Psoas muscle (tissue), 8 donors: ENCODE measurements around the gene CPE. TPM values are rescaled to one million over a fixed set of nuclear protein-coding genes. Genes with fewer than 3 reads are reported as not detected.

Source experiments
- ATAC-seq, 4 donors: fragments of 200-7000 bp; cut with Tn5 transposase; one replicate each; pipeline ENCODE4 v1.9.1; 2020; ENCODE audit warnings: moderate library complexity in 3 of 4, mild to moderate bottlenecking in 2 of 4
- DNase-seq, 2 donors: peaks; one replicate each; pipeline ENCODE4 v3.0.0-alpha.2; 2020
- H3K27ac ChIP-seq: fragments of 200-600 bp; one replicate; pipeline ENCODE4 v1.8.0; 2022
- H3K27me3 ChIP-seq, 3 donors: fragments of 200-600 bp in 1 of 3; one replicate each; pipeline versions ENCODE4 v1.6.1 to v1.8.0; 2013 to 2022; ENCODE audit warnings: low read length in 2 of 3, mild to moderate bottlenecking in 2 of 3, moderate library complexity in 1 of 3; ENCODE audit not compliant: insufficient read depth in 3 of 3
- H3K36me3 ChIP-seq, 2 donors: fragments of 200-600 bp in 1 of 2; one replicate each; pipeline versions ENCODE4 v1.6.1 to v1.8.0; 2013 to 2022; ENCODE audit warnings: low read depth in 1 of 2, mild to moderate bottlenecking in 1 of 2, moderate library complexity in 1 of 2; ENCODE audit not compliant: insufficient read depth in 1 of 2
- H3K4me1 ChIP-seq: fragments of 200-600 bp; one replicate; pipeline ENCODE4 v1.8.0; 2022
- H3K4me3 ChIP-seq: fragments of 200-600 bp; one replicate; pipeline ENCODE4 v1.8.0; 2022; ENCODE audit warnings: mild to moderate bottlenecking
- H3K9me3 ChIP-seq: fragments of 200-600 bp; one replicate; pipeline ENCODE4 v1.8.0; 2022
- WGBS, 3 donors: extraction: QIAGEN DNeasy Blood & Tissue Kit; methylation state at CpG; one replicate each; pipeline versions ENCODE4 v1.1.6 to v1.1.7; 2013; 5-methylcytosine and 5-hydroxymethylcytosine counted together
- intact Hi-C, 2 donors: fragments of 100-400 bp; cut with DNase I; formaldehyde crosslinking; loops; one replicate each; pipeline versions ENCODE4 v1.11.0 to v1.14.2; 2022
- polyA plus RNA-seq, 3 donors: library from polyadenylated mRNA; stranded (reverse); fragments of 200-250 nt; gene quantifications; one replicate each; pipeline ENCODE4 v1.2.3, GENCODE V29; 2013
- total RNA-seq, 4 donors: library from RNA; stranded (reverse); fragmentation: NEBNext Ultra II Directional in 2 of 4; extraction: Animal tissue kit (Norgen Biotek cat#: 25700) in 2 of 4; gene quantifications; one replicate each; pipeline versions ENCODE4 v1.2.1 to v1.2.4, GENCODE V29; 2021 to 2023
- TF ChIP-seq, protein P1 (sequence below): fragments of 200-600 bp; IDR thresholded peaks from one replicate; pipeline ENCODE4 v1.8.0; 2022; ENCODE audit warnings: antibody characterized with exemption
- donor health status: healthy with polysubstance abuse.
- donor health status: DM: no; HTN: no; CAD: no; lungs with moderate emphysema.
- donor health status: Bipolar disorder and iron deficiency.
- donor health status: healthy.
- donor health status: DM: yes; HTN: yes; CAD: no.
- donor health status: DM: no; HTN: no; CAD: no.
- donor health status: DM: no; HTN: no; CAD: no.
- donor health status: DM: yes; HTN: yes; CAD: no.

Gene CPE
- total and polyA plus RNA-seq, 7 donors: 9.4 to 34.8 (median 12.2) TPM

DNA sequence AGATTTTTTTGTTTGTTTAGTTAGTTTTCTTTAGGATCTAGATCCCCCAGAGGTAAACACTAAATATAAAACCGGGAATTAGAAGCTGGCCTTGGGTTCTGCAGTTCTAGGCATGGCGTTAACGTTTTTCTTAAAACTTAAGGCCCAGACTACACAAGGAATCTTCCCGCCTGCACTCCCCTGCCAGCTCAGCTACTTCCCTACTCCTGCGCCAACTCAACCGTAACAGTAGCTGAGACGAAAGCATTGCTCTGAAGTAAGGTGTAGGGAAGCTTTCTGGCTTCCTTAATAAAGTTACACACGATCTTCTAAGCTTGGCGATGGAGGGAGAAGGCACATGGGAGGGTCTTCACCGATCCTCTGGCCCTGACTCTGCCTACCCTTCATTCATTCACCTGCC lies 37.1 kb downstream of the CPE start:
- intact Hi-C loops: no loop called here

DNA sequence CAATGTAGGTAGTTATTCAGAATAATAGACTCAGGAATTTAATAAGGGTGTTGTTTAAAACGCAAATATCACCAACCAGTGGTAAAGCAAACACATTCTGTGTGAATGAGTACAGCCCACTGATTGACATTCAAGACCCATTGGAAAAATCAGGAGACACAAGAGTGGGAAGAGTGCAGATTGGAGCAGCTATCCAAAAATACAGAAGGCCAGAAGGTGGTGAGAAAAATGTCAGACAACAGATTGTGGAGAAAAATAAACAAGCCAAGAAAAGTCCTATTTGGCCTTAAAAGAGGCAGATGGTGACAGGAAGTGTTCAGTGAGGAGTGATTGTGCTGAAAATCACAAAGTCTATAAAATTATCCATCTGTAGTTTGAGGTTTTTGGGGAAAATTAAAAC lies 39.3 kb downstream of the CPE start:
- H3K36me3 ChIP-seq: no peaks in the 10 kb centered on the region
- TF ChIP-seq, protein P1, sequence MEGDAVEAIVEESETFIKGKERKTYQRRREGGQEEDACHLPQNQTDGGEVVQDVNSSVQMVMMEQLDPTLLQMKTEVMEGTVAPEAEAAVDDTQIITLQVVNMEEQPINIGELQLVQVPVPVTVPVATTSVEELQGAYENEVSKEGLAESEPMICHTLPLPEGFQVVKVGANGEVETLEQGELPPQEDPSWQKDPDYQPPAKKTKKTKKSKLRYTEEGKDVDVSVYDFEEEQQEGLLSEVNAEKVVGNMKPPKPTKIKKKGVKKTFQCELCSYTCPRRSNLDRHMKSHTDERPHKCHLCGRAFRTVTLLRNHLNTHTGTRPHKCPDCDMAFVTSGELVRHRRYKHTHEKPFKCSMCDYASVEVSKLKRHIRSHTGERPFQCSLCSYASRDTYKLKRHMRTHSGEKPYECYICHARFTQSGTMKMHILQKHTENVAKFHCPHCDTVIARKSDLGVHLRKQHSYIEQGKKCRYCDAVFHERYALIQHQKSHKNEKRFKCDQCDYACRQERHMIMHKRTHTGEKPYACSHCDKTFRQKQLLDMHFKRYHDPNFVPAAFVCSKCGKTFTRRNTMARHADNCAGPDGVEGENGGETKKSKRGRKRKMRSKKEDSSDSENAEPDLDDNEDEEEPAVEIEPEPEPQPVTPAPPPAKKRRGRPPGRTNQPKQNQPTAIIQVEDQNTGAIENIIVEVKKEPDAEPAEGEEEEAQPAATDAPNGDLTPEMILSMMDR: no peak
- no peak overlapping the region for H3K27ac ChIP-seq
- WGBS, 3 donors: 61 to 72% (median 65%) methylated on average over 1 of the region's 1 CpG
- no peaks in the 10 kb centered on the region for H3K4me1 ChIP-seq
- H3K4me3 ChIP-seq: no peak overlapping the region
- intact Hi-C loops: no loop called here
- ATAC-seq (no peak), DNase-seq (no peak)
- H3K9me3 ChIP-seq: no peaks in the 10 kb centered on the region
- no peaks in the 10 kb centered on the region for H3K27me3 ChIP-seq

More for the DNA sequence above, 37.1 kb downstream of the CPE start:
- Histone ChIP-seq H3K27ac (no peak overlapping the region), H3K36me3 (no peaks in the 10 kb centered on the region), H3K4me3 (no peak overlapping the region), H3K9me3 (no peaks in the 10 kb centered on the region), H3K4me1 (no peaks in the 10 kb centered on the region), H3K27me3 (no peaks in the 10 kb centered on the region)
- ATAC-seq (no peak), DNase-seq (no peak)
- TF ChIP-seq, protein P1: no peak
- 75 to 82% (median 79%) methylated on average over 10 of the region's 10 CpGs for WGBS, 3 donors

DNA sequence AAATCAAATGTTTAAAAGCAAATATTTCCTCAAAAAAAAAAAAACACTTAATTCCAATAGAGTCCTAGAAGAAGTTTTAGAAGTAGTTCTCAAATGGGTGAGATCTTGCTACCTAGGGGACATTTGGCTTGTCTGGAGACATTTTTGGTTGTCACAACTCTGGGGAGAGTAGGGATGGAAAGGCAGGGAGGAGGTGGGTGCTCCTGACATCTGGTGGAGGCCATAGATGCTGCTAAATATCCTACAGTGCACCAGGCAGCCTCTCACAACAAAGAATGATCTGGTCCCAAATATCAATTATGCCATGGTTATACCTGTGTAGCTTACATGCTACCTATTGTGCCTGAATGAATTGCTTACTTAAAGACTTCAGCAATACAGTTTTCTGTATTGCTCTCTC lies 46.8 kb downstream of the CPE start:
- no peaks in the 10 kb centered on the region for H3K36me3 ChIP-seq
- TF ChIP-seq, protein P1: no peak
- ATAC-seq: no peak
- H3K27me3 ChIP-seq: no peaks in the 10 kb centered on the region
- no peaks in the 10 kb centered on the region for H3K9me3 ChIP-seq
- no peak for DNase-seq
- no peaks in the 10 kb centered on the region for H3K4me1 ChIP-seq
- H3K27ac ChIP-seq: no peak overlapping the region
- no peak overlapping the region for H3K4me3 ChIP-seq
- intact Hi-C loops: no loop called here

DNA sequence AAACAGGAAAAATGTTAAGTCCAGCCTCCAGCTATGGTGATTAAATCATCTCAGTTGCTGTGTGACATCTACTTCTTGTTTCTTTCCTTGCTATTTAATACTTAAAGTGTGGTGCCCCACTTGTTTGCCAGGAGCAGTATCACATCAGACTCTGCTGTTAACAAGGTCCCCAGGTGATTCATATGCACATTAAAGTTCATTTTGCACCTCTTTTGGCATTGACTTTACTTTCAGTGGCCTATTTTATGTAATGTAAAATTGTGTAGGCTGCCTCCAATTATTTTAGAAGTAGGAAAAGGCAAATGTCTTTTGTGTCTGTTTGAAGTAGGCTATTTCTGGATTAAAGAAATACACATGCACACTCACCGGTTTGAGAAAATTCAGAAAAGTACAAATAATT lies 47.5 kb downstream of the CPE start:
- Histone ChIP-seq H3K9me3 (no peaks in the 10 kb centered on the region), H3K4me1 (no peaks in the 10 kb centered on the region)
- 48 to 68% (median 58%) methylated on average over 1 of the region's 1 CpG for WGBS, 3 donors

DNA sequence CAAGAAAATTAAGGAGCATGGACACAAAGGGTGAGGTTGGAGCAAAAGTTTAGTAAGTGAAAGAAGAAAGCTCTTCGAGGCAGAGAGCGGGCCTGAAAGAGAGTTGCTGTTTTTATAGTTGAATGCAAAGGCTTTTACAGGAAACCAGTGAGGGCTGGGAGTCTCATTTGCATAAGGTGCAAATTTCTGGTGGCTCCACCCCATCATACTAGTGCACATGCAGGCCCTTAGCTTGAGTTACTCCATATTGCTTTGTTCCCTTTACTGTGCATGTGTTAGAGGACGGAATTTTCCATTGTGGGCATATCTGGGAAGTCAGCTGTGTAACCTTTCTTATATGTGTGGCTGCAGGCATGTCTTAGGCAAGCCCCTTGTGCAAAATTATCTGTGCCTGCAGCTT lies 48.0 kb downstream of the CPE start:
- H3K27ac ChIP-seq: no peak overlapping the region
- TF ChIP-seq, protein P1: no peak
- intact Hi-C loops: no loop called here

More for the DNA sequence above, 47.5 kb downstream of the CPE start:
- Histone ChIP-seq H3K27me3 (no peaks in the 10 kb centered on the region), H3K4me3 (no peak overlapping the region), H3K36me3 (no peaks in the 10 kb centered on the region), H3K27ac (no peak overlapping the region)
- DNase-seq (no peak), ATAC-seq (no peak)
- intact Hi-C loops: no loop called here
- TF ChIP-seq, protein P1: no peak

More for the DNA sequence above, 48.0 kb downstream of the CPE start:
- 69 to 86% (median 70%) methylated on average over 3 of the region's 3 CpGs for WGBS, 3 donors
- ATAC-seq (no peak), DNase-seq (no peak)
- no peaks in the 10 kb centered on the region for H3K36me3 ChIP-seq
- no peak overlapping the region for H3K4me3 ChIP-seq
- no peaks in the 10 kb centered on the region for H3K27me3 ChIP-seq
- H3K9me3 ChIP-seq: no peaks in the 10 kb centered on the region
- no peaks in the 10 kb centered on the region for H3K4me1 ChIP-seq
